ENCODE measurements around the gene NRTN.
A peak's percentile ranks its signal among the peaks of the same experiment; 100 is the strongest.
"Not testable (repeated sequence)": the region's sequence is repeated elsewhere in the genome, so short reads cannot be mapped to it uniquely, and the experiment has no call there.

NRTN gene

DNA sequence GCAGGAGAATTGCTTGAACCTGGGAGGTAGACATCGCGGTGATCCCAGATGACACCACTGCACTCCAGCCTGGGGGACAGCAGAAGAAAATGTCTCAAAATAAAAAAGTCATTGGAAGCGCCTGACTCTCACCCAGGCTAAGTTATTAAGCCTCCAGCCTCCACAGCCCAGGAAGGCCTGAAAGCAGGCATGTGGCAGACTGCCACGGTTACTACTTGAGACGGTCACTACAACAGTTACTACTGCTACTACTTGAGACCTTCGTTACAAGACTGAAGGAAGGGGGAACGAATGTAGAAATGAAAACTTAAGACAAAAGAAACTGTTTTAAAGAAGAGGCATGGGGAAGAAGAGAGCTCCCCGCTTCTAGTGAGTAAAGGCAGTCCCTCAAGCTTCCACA is 29.9 kb upstream of the NRTN start:
- DNase-seq (ENCODE audit: low read depth) = no peak
- no peak overlapping the region for H3K4me3 ChIP-seq (ENCODE audit: low read depth, low read length)
- TF ChIP-seq, protein P1, sequence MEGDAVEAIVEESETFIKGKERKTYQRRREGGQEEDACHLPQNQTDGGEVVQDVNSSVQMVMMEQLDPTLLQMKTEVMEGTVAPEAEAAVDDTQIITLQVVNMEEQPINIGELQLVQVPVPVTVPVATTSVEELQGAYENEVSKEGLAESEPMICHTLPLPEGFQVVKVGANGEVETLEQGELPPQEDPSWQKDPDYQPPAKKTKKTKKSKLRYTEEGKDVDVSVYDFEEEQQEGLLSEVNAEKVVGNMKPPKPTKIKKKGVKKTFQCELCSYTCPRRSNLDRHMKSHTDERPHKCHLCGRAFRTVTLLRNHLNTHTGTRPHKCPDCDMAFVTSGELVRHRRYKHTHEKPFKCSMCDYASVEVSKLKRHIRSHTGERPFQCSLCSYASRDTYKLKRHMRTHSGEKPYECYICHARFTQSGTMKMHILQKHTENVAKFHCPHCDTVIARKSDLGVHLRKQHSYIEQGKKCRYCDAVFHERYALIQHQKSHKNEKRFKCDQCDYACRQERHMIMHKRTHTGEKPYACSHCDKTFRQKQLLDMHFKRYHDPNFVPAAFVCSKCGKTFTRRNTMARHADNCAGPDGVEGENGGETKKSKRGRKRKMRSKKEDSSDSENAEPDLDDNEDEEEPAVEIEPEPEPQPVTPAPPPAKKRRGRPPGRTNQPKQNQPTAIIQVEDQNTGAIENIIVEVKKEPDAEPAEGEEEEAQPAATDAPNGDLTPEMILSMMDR (conservative IDR thresholded peaks at IDR 0.05; ENCODE audit: low read depth, low read length) = no peak

DNA sequence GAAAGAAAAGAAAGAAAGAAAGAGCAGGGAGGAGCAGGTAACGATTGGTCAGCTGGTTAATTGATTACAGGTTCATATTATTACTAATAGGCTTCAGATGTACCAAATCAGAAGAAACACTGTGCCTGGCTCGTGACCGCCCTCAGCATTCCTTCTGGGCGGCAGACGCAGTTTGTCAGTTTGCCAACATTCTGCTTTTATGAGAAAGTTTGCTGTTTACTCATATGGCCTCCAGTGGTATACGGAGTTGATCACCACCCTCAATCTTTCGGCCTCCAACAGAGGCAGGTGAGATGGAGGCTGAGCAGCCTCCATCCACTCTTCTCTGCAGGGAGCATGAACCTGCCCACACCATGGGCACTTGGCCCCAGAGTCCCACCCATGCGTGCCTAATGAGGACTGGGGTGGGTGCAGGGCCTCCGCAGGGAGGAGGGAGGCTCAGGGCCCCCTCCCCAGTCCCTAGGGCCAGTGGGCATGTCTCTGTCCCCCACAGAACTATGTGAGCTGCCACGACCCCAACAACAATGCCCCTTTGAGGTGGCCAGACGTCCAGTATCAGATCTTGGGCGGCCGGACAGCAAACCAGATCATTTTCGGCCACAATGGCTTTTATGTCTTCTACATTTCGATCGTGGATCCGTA is 29.1 kb upstream of the NRTN start:
- TF ChIP-seq, protein P1 (conservative IDR thresholded peaks at IDR 0.05; ENCODE audit: low read depth, low read length) = no peak
- H3K4me3 ChIP-seq (ENCODE audit: low read depth, low read length) = no peak overlapping the region
- DNase-seq (ENCODE audit: low read depth) = peak; percentile 65

DNA sequence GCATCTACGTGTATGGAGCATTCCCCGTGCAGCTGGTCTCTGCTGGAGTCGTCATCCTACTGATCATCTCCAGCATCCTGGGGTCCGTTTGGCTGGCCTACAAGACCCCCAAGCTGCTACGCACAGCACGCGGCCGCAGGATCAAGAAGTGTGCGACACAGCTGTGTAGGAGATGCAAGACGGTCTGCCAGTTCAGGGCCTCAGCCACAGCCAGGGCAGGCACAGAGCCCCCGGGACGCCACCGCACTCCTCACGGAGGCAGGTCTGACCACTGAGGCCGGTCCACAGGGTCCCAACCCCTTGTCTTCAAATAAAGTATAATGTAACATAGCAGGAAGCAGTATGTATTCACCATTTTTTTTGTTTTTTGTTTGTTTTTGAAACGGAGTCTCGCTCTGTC is 26.5 kb upstream of the NRTN start:
- H3K4me3 ChIP-seq (ENCODE audit: low read depth, low read length) = no peak overlapping the region
- TF ChIP-seq, protein P1 (conservative IDR thresholded peaks at IDR 0.05; ENCODE audit: low read depth, low read length) = no peak
- no peak for DNase-seq (ENCODE audit: low read depth)

DNA sequence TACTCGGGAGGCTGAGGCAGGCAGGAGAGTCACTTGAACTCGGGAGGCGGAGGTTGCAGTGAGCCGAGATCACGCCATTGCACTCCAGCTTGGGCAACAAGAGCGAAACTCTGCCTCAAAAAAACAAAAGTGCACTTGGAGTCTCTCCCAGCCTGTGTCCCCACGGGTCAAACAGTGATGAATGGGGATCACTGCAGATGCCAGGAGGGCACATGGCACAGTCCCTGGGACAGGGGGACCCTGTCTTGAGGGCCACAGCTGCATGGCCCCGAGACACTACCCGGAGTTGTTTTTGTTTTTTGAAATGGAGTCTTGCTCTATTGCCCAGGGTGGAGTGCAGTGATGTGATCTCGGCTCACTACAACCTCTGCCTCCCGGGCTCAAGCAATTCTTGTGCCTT is 24.0 kb upstream of the NRTN start:
- not testable (repeated sequence) for H3K4me3 ChIP-seq (ENCODE audit: low read depth, low read length); DNase-seq (ENCODE audit: low read depth)

DNA sequence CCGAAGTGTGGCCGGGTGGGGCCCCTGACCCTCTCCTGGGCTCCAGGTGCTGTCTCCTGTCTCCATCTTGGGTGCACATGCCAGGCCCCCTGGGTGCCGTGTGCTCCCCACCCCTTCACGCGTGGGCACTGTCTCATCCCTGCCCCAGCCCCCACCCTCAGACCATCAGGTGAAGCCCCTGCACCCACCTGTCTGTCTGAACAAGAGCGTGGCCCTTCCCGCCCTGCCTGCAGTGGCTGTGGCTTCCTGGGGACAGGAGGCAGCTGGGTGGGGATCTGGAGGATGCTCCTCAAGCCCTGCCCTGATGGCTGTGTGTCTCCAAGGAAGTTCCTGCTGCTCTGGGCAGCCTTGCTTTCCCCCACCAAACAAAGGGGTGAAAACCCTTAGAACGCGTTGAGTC is 22.5 kb upstream of the NRTN start:
- TF ChIP-seq, protein P1 (conservative IDR thresholded peaks at IDR 0.05; ENCODE audit: low read depth, low read length) = no peak
- DNase-seq (ENCODE audit: low read depth) = no peak
- no peak overlapping the region for H3K4me3 ChIP-seq (ENCODE audit: low read depth, low read length)

DNA sequence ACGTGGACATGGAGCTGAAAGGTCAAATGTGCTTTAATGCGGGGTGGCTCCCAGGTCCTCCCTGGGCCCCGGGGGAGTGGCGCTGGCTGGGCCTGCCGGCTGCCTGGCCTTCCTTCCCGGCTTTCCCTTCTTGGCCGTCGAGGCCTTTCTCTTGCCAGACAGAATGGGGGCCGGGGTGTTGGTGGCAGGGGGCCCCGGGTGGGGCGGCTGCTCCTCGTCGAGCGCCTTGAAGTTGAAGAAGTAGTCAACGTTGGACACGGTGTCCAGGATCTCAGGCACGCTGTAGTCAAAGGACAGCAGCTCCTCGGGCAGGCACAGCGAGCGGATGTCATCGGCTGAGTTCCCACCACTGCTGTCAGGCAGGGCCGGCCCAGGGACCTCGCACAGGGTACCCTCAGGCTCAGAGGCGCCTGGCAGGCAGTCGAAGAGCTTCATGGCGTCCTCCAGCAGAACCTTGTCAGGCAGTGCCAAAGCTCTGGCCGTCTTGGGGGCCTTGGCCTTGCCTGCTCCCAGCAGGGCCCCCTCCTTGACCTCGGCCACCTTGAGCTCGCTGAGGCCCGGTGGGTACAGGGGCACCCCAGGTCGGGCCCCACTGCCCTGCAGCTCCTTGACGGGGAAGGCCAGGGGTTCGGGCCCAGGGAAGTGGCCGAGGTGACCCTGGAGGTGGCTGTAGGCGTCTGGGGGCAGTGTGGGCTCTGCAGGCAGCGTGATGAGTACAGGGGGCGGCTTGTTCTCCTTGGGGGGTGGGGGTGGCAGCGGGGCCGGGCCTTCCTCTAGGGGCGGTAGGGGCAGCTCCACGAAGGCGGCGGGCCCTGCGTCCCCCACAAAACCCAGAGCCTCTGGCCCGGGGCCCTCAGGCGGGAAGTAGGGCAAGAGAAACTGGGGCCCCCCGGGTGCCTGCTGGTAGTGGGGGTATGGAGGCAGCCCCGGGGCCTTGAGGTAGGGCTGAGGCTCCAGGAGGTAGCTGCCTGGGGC is 21.6 kb upstream of the NRTN start:
- TF ChIP-seq, protein P1 (conservative IDR thresholded peaks at IDR 0.05; ENCODE audit: low read depth, low read length) = no peak
- no peak for DNase-seq (ENCODE audit: low read depth)

DNA sequence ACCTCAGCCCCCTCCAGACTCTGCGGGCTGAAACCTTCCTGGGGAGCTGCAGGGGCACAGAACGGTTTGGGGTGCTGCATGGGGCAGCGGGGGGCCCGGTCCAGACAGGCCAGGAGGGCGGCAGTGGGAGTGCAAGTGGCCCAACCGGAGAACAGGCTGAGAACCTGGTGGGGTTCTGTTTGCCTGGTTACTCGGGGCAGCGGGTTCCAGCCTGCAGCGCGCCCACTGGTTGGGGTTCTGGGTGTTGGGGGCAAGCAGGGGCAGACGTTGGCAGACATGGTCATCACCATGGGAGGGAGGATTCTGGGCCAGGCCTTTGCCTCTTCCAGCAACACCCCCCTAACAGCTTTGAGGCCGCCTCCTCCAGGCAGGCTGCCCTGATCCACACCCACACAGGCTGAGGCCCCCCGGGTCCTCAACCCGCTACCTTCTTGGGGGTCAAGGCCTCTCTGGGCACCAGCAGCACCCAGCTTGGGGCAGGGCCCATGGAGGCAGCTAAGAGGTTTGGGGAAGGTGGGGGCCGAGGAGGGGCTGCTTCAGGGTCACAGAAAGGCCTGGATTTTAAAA is 20.2 kb upstream of the NRTN start, which contains the start of gene PRR22:
Gene PRR22 (minus strand): TSS at position 166 of the 567 bp plus-strand sequence. CDS start 86 bp downstream, at position 80.
- no peak for DNase-seq (ENCODE audit: low read depth)
- TF ChIP-seq, protein P1 (conservative IDR thresholded peaks at IDR 0.05; ENCODE audit: low read depth, low read length) = no peak
- no peak within 1 kb of the TSS for H3K4me3 ChIP-seq (ENCODE audit: low read depth, low read length)

More for the DNA sequence above, 21.6 kb upstream of the NRTN start:
- H3K4me3 ChIP-seq (ENCODE audit: low read depth, low read length) = no peak overlapping the region
